Small intestine (tissue), 7 donors: ENCODE measurements around the gene ALOX12. TPM values are rescaled to one million over a fixed set of nuclear protein-coding genes. Genes with fewer than 3 reads are reported as not detected.

Experiments used
- DNase-seq, 2 donors: peaks; one replicate each; pipeline versions ENCODE4 v3.0.0 to v3.0.0-alpha.2; 2013
- FAIRE-seq: peaks from 2 replicates; lab custom pipeline; 2012; peaks lifted over from hg19 to GRCh38; lab: Jason Lieb, UNC
- H3K27ac ChIP-seq, 3 donors: one replicate each; pipeline ENCODE4 v1.5.1; 2013; ENCODE audit warnings: low read length in 2 of 3, mild to moderate bottlenecking in 2 of 3, control low read depth in 1 of 3, inconsistent platforms in 1 of 3, low read depth in 1 of 3, moderate library complexity in 1 of 3
- H3K27me3 ChIP-seq, 3 donors: one replicate each; pipeline ENCODE4 v1.6.1; 2013; ENCODE audit warnings: low read length in 3 of 3, inconsistent platforms in 1 of 3; ENCODE audit not compliant: control insufficient read depth in 3 of 3, insufficient read depth in 3 of 3
- H3K36me3 ChIP-seq, 3 donors: one replicate each; pipeline ENCODE4 v1.6.1; 2013; ENCODE audit warnings: low read length in 3 of 3, inconsistent platforms in 1 of 3, low read depth in 1 of 3, mild to moderate bottlenecking in 1 of 3, moderate library complexity in 1 of 3; ENCODE audit not compliant: control insufficient read depth in 3 of 3, insufficient read depth in 2 of 3
- H3K4me1 ChIP-seq, 3 donors: one replicate each; pipeline ENCODE4 v1.6.1; 2013; ENCODE audit warnings: low read length in 2 of 3, inconsistent platforms in 1 of 3, low read depth in 1 of 3, mild to moderate bottlenecking in 1 of 3, moderate library complexity in 1 of 3; ENCODE audit not compliant: control insufficient read depth in 3 of 3, insufficient read depth in 2 of 3
- H3K4me3 ChIP-seq, 3 donors: one replicate each; pipeline ENCODE4 v1.5.1; 2013; ENCODE audit warnings: low read length in 3 of 3, control low read depth in 1 of 3, inconsistent platforms in 1 of 3, low read depth in 1 of 3, mild to moderate bottlenecking in 1 of 3, moderate library complexity in 1 of 3
- H3K9me3 ChIP-seq, 2 donors: one replicate each; pipeline ENCODE4 v1.6.1; 2013; ENCODE audit warnings: low read depth in 1 of 2, low read length in 1 of 2; ENCODE audit not compliant: control insufficient read depth in 2 of 2, insufficient read depth in 1 of 2
- WGBS, 3 donors: extraction: QIAGEN DNeasy Blood & Tissue Kit; methylation state at CpG; one replicate each; pipeline ENCODE4 v1.1.7; 2013; 5-methylcytosine and 5-hydroxymethylcytosine counted together
- polyA plus RNA-seq, 4 donors: library from polyadenylated mRNA; stranded (reverse) in 3 of 4; unstranded in 1 of 4; fragments of 200-250 nt in 3 of 4; fragments of 120-200 nt in 1 of 4; gene quantifications; one replicate each; pipeline versions ENCODE4 v1.2.1 to v1.2.3, GENCODE V29; 2013
- donor health status: healthy with polysubstance abuse.
- donor health status: control.
- donor health status: control.
- donor health status: Bipolar disorder and iron deficiency.
- donor health status: healthy.

ALOX12 gene
- polyA plus RNA-seq, 4 donors, result 0.04 to 1.2 TPM; not detected in 2

DNA sequence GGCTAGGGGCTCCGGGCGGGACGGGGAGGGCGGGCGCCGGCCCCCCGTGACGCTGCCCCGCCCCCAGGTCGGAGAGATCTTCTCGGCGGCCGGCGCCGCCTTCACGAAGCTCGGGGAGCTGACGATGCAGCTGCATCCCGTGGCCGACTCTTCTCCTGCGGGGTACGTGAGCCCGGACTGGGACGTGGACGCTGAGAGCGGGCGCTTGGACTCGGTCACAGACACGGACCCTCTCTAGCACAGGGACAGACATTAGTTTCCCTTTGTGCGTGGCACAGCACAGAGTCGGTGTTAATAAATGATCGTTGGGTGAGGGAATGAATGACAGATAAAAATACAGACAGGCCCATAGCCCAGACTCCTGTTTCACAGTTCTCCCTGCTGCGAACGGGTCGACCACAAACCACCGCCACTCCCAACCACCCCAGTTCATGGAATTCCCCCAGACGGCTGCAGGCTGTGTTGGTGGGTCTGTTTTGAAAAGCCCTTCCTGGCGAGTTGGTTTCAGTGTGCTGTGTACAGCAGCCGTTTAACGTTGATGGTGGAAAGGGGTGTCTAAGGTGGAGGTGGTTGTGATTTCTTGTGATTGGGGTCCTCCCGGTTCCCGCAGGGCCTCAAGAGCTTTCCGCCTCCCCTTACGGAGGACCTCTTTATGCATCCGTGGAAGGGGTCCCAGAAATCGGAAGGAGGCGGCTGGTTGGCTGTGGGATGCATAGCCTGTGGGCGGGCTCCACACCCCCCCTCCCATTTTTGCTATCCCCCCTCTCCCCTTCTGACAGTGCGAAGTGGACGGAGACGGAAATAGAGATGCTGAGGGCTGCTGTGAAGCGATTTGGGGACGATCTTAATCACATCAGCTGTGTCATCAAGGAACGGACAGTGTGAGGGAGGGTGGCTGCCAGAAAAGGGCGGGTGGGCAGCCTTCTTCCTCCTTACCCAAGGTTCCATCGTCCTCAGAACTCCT, 19.4 kb downstream of the ALOX12 start:
- Histone ChIP-seq H3K9me3 (no peaks in the 10 kb centered on the region), H3K4me3 (peak overlapping the region; percentile 45 to 86 (median 70)), H3K36me3 (peaks cover 0 to 24% (median 0%) of the 10 kb centered on the region in 3 donors), H3K4me1 (peaks cover 0 to 16% (median 6%) of the 10 kb centered on the region in 3 donors), H3K27ac (peak overlapping the region; percentile 90 to 99 (median 91)), H3K27me3 (no peaks in the 10 kb centered on the region)
- no peak for DNase-seq
- no peak for FAIRE-seq
- 12 to 24% (median 21%) methylated on average over 48 to 56 of the region's 56 CpGs for WGBS, 3 donors

GRCh38 chr17:7016418-7016817, 20.6 kb downstream of the ALOX12 start:
- H3K4me3 ChIP-seq, result no peak overlapping the region

DNA sequence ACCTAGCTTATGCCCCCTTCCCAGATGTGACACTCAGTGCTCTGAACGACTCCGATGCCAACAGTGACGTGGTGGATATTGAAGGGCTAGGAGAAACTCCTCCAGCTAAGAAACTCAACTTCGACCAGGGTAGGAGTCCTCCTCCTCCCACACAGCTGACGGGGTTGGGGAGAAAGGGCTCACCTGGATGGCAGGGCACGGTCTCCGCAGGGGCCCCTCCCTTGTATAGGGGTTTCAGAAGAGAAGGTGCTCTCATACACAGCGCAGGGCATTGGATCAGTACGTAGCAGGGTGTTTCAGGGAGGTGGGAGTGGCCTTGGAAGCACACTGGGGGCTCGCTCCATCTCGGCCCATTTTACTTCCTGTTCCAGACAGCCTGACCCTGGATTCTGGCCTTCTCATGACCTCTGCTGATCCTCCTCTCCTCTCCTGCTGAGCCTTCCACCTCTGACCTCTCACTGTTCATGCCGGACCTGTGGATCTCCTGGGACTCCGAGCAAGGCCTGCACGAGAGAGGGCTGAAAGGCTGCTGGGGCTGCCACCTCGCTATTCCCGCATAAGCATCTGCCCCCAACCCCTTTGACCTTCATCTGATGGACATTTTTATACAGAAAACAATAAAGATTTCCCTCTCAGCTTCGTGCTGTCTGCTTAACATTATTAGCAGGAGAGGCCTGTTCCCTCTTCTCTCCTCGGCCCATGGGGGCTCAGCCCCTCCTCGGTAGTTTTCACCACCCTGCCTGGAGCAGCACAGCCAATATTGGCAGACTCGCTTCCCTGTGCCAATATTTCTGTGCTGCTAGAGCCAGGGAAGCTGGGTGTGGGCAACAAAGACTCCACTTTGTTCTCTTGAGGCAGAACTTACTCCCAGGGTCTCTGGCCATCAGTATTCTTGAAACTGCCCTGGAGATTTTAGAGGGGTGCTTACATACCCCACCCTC, 21.3 kb downstream of the ALOX12 start:
- 80 to 86% (median 86%) methylated on average over 20 of the region's 20 CpGs for WGBS, 3 donors
- FAIRE-seq, result no peak
- H3K27ac ChIP-seq, result no peak overlapping the region

More at GRCh38 chr17:7016418-7016817, 20.6 kb downstream of the ALOX12 start:
- Histone ChIP-seq H3K27me3 (peaks cover 0 to 5% (median 0%) of the 10 kb centered on the region in 3 donors), H3K9me3 (no peaks in the 10 kb centered on the region), H3K36me3 (peaks cover 0 to 24% (median 0%) of the 10 kb centered on the region in 3 donors), H3K4me1 (peaks cover 0 to 11% (median 3%) of the 10 kb centered on the region in 3 donors), H3K27ac (no peak overlapping the region)
- no peak for FAIRE-seq
- DNase-seq, result no peak
- 84 to 89% (median 87%) methylated on average over 3 of the region's 3 CpGs for WGBS, 3 donors

GRCh38 chr17:7017827-7018200, 22.0 kb downstream of the ALOX12 start:
- Histone ChIP-seq H3K4me1 (peaks cover 3 to 23% (median 3%) of the 10 kb centered on the region in 3 donors), H3K4me3 (no peak overlapping the region), H3K36me3 (peaks cover 0 to 24% (median 0%) of the 10 kb centered on the region in 3 donors), H3K9me3 (peaks cover 0 to 3% of the 10 kb centered on the region in 2 donors), H3K27ac (peak overlapping the region in 1 of 3 donors; percentile 75), H3K27me3 (peaks cover 0 to 19% (median 0%) of the 10 kb centered on the region in 3 donors)
- no peak for DNase-seq
- FAIRE-seq, result no peak
- 65 to 85% (median 69%) methylated on average over 12 of the region's 12 CpGs for WGBS, 3 donors

More for the DNA sequence above, 21.3 kb downstream of the ALOX12 start:
- peaks cover 0 to 24% (median 0%) of the 10 kb centered on the region in 3 donors for H3K36me3 ChIP-seq
- no peak for DNase-seq
- H3K4me3 ChIP-seq, result no peak overlapping the region
- H3K9me3 ChIP-seq, result peaks cover 0 to under 1% of the 10 kb centered on the region in 2 donors
- peaks cover 0 to 16% (median 3%) of the 10 kb centered on the region in 3 donors for H3K4me1 ChIP-seq
- H3K27me3 ChIP-seq, result peaks cover 0 to 12% (median 0%) of the 10 kb centered on the region in 3 donors

DNA sequence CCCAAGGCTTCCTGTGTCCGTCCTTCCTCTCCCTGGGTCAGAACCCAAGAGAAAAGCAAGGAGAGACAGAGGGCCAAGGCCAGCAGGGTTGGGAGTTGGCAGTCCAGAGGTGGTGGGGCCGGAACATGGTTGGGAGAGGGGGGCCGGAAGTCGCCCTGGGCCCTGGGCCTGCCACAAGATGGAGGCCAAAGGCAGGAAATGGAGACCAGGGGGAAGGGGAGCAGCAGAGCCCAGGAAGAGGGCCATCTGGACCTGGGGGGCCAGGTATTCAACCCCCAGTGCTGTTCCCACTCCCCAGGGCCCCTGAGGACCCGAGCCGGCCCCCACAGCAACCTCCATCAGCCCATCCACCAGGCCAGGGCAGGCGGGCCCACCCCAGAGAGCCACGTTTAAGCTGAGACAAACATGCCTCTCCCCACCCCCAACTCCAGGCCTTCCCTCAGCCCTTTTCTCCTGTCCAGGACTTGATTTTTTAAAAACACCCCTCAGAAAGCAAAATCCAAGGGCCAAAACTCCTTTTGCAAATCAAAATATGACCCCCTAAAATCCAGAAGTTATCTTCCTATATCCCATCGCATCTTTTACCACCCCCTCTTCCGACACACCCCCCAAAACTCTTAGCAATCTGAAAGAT, 22.6 kb downstream of the ALOX12 start:
- peaks cover 3 to 23% (median 3%) of the 10 kb centered on the region in 3 donors for H3K4me1 ChIP-seq
- H3K9me3 ChIP-seq, result peaks cover 0 to 3% of the 10 kb centered on the region in 2 donors
- H3K27me3 ChIP-seq, result peaks cover 0 to 25% (median 0%) of the 10 kb centered on the region in 3 donors
- peaks cover 0 to 24% (median 0%) of the 10 kb centered on the region in 3 donors for H3K36me3 ChIP-seq
- FAIRE-seq (no peak), DNase-seq (no peak)
- H3K27ac ChIP-seq, result peak overlapping the region in 1 of 3 donors; percentile 75
- no peak overlapping the region for H3K4me3 ChIP-seq
- WGBS, 3 donors, result 69 to 88% (median 86%) methylated on average over 7 to 10 of the region's 10 CpGs

DNA sequence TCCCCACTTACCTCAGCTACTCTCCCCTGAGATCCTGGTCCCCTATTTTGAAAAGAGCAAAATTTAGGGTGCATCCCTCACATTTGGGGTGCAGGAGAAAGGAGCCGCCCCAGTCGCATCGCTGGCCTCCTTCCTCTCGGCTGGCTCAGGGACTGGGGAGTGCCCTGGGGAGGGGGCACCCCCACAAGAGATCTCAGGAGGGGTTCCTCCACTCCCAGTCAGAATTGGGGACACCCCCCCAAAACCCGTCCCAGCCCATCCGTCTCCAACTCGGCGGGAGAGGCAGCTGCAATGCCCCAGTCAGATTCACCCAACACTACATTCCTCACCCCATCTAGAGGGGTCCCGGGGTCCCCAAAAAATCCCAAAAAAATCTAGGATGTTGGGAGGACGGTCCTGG, 23.5 kb downstream of the ALOX12 start:
- no peak overlapping the region for H3K4me3 ChIP-seq

DNA sequence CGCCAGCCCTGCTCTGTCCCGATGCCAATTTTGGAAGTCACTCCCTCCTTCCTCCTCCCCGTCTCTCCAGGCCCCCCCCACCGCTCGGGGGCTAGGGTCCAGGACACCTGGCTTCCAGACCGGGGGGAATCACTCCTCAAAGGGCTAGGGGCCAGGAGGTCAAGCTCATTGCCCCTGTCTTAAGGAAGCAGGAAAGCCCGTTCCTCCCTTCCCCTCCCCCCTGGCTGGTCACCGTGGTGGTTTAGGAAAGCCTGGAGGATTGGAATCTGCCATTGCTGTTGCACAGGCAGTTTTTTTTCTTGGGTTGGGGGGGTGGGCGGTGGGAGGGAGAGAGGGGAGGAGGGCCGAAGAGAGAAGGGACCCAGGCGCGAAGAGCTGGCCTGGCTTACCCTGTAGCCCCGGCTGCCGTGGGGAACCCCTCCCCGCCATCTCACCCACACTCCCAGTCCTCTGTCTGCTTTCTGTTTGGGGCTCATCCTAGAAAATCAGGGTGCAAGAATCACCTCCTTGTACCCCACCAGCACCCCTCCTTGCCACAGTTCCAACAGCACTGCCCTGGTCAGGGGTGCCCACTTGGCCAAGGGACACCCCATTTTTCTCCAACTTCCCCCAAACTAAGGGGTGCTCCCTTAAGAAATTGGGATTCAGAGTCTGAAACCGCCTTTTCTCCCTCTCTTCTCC, 24.1 kb downstream of the ALOX12 start:
- Histone ChIP-seq H3K4me3 (peak overlapping the region in 1 of 3 donors; percentile 27), H3K4me1 (peaks cover 0 to 18% (median 3%) of the 10 kb centered on the region in 3 donors), H3K27me3 (peaks cover 0 to 32% (median 0%) of the 10 kb centered on the region in 3 donors), H3K27ac (peak overlapping the region in 1 of 3 donors; percentile 75), H3K9me3 (peaks cover 0 to 6% of the 10 kb centered on the region in 2 donors), H3K36me3 (peaks cover 0 to 15% (median 0%) of the 10 kb centered on the region in 3 donors)
- DNase-seq, result peak in 1 of 2 donors; percentile 52
- WGBS, 3 donors, result 27 to 38% (median 30%) methylated on average over 10 to 16 of the region's 16 CpGs
- no peak for FAIRE-seq

More for the DNA sequence above, 23.5 kb downstream of the ALOX12 start:
- FAIRE-seq (no peak), DNase-seq (no peak)
- 48 to 66% (median 52%) methylated on average over 6 to 10 of the region's 10 CpGs for WGBS, 3 donors
- H3K27me3 ChIP-seq, result peaks cover 0 to 32% (median 0%) of the 10 kb centered on the region in 3 donors
- peaks cover 0 to 15% (median 0%) of the 10 kb centered on the region in 3 donors for H3K36me3 ChIP-seq
- H3K4me1 ChIP-seq, result peaks cover 0 to 18% (median 3%) of the 10 kb centered on the region in 3 donors
- H3K27ac ChIP-seq, result peak overlapping the region in 1 of 3 donors; percentile 75
- H3K9me3 ChIP-seq, result peaks cover 0 to 6% of the 10 kb centered on the region in 2 donors
